ENCODE results near the gene DENND5B.
A peak's percentile ranks its signal among the peaks of the same experiment; 100 is the strongest.
"Not testable (repeated sequence)": the region's sequence is repeated elsewhere in the genome, so short reads cannot be mapped to it uniquely, and the experiment has no call there.

The DENND5B gene

DNA sequence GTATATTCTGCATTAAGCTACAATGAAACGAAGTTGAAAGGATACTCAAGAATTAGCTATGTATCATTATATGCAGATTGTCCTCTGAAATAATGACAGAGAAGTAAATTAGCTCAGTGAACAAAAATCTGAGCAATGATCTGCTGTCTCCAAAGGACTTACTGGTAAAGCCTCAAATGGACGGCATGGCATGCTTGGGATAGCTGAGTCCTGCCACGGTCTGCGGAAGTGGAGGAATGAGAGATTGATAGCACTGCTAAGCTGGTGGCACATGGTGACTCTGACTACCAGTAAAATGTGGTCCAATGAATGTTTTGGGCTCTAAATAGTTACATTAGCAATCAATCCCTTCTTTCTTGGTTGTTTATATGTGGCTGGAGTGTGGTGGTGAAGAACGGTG, 3.7 kb upstream of the DENND5B start:
- no peak for DNase-seq (ENCODE audit: extremely low read depth in 1 of 2, low read depth in 1 of 2)

DNA sequence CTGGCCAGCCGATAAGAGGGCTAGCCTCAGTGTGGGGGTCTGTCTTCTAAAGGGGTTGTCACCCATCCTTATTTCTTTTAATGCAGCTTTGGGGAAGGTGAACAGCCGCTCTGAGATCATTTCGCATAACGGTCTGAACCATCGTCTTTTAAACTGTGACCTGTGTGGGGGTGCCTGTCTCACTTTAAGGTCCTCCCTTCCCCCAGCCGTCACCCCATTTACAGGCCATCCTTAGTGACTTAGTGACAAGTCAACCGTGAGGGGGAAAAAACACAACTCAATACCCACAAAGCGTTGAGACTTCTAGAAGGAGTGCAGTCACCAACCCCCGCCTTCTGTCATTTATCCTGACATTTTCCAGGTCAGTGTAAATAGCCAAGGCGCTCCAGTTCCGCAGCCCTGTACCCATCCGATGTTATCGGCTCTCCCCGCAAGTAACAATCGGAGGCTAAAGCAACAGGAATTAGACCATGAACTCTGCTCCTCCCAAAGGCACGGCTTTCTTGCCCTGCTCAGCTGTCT, 505 bp upstream of the DENND5B start:
- DNase-seq (ENCODE audit: extremely low read depth in 1 of 2, low read depth in 1 of 2): no peak

DNA sequence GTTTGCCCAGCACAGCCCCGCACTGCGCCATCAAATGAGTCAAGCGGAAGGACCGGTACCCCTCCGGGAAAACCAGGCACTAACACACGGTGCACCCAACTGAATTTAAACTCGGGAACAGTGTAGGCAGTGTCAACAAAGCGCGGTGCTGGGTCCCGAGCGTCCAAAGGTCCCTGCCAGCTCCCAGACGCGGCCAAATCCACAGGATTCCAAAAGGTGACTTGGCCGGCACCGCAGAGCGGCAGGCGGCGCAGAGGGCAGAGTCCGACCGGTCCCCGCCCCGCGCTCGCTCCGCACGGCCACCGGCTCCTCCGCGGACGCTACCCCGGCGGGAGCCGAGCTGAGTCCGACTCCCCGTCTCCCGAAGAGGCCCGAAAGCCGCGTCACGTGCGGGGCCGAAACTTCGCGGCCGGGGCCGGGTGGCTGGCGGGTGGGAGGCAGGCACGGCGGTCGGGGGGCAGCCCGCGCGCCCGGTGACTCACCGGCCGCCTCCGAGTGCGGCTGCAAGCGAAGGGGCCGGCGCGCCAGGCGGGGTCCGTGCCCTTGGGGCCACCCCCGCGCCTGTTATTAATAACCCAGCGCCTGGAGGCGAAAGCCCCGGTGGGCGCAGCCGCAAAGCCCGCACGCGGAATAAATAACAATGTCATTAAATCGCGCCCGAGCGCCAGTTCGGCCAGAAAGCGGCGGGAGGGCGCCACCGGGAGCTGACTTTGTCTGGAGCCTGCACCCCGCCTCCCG, 863 bp downstream of the DENND5B start:
- no peak for DNase-seq (ENCODE audit: extremely low read depth in 1 of 2, low read depth in 1 of 2)

DNA sequence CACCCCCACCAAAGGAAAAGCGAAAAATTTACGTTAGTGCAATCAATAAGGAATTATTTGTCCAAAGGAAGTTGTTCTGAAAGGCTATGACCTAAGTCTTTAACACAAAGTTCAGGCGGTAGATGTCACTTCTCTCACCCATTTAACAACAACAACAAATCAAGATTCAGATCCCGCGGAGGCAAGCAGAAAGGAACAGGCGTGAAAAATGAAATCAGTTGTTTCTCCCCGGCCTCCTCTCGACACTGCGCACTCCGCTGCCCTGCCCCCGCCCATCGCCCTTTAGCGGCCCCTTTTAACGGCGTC, 1.4 kb downstream of the DENND5B start:
- DNase-seq (ENCODE audit: extremely low read depth in 1 of 2, low read depth in 1 of 2): peak in 1 of 2 donors; percentile 3

DNA sequence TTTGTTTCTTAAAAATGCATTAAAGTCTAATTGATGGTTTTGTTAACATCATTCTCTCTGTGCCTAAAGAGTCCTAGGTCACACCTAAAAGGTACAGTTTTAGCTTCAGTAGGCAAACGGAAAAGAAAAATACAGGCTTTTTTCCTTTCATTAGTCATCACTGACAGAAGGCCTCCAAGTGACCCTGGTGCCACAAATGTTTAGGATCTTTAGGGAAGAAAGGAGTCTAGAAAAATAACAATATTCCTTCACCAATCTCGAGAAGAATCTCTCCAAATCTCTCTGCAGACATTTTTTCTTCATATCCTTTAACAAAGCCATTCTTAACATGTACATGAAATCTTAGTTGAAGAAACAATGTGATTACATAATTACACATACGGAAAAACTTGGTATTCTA, 2.0 kb downstream of the DENND5B start:
- DNase-seq (ENCODE audit: extremely low read depth in 1 of 2, low read depth in 1 of 2): no peak

DNA sequence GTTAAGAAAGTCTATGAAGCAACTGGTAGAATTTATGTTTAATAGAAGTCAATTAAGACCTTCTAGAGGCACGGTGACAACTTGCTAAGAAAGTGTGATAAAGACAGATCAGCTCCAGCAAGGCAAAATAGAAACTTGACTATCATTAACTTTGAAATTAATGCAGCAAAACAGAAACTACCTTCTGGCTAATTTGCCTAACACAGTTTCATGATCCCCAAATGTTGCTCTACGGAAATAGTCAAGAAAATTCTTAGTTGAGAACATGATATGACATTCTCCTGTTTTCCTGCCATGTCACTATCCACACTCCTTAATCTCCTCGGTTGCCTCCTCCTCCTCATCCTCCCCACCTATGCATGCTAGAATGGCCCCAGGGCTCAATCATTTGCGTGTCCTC, 4.2 kb downstream of the DENND5B start:
- no peak for DNase-seq (ENCODE audit: extremely low read depth in 1 of 2, low read depth in 1 of 2)

DNA sequence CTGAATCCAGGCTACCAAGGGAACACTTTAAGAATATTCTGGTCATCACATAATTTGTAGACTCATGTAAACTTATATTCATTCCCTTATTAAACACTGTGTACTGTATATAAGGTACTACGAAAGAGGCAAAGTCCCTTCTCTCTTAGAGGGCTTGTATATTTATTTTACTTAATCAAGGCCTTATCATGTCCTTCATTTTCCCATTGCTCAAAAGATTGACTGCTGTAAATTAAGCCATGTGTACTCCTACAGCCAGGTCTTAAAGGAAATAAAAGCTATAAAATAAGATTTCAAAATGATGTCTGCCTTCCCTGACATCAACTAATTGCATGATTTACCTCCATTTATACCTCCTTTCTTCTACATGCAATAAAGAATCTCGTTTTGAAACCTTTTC, 5.0 kb downstream of the DENND5B start:
- DNase-seq (ENCODE audit: extremely low read depth in 1 of 2, low read depth in 1 of 2): no peak

DNA sequence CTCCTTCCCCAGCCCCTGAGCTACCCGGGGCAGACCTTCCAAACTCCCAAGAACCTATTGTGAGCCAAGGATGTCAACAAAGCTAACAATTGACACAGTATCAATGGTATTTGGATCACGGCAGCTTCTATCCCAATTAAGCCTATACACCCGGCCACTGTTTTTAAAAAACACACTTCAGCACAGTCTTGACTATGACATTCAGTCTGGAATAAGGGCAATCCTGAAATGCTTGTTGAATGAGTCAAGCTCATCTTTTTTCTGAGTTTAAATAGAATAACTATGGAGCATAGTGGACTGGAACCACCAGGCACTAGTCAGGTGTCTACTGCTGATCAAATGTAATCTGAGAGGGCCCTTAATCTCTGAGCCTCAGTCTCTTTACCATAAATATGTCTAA, 5.7 kb downstream of the DENND5B start:
- no peak for DNase-seq (ENCODE audit: extremely low read depth in 1 of 2, low read depth in 1 of 2)

DNA sequence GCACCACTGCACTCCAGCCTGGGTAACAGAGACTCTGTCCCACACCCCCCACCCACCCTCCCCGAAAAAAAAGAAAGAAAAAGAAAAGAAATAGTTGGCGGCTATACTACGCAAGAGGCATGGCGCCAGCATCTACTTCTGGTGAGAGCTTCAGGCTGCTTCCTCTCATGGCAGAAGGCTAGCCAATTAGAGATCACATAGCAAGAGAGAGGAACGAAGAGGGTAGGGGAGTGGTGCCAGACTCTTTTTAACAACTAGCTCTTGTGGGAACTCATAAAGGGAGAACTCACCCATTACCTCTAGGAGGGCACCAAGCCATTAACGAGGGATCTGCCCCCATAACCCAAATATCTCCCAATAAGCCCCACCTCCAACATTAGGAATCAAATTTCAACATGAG, 6.2 kb downstream of the DENND5B start:
- DNase-seq (ENCODE audit: extremely low read depth in 1 of 2, low read depth in 1 of 2): no peak

DNA sequence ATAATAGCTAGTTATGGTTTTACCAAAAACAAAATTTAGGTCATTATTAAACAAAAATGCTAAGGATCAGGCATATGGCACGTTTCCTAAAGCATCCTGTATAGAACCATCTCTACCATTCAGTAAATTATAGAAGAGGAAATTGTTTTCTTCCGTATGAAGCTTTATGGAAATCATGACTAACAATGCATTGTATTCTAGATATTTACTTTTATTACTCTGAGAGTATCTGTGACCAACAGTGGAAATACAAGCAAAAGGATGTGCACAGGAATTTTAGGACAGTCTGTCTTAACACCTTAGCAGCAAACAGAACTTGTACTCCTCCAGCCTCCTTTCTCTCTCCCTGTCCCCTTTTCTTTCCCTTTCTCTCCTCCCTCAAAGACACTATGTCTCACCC, 7.1 kb downstream of the DENND5B start:
- DNase-seq (ENCODE audit: extremely low read depth in 1 of 2, low read depth in 1 of 2): no peak

DNA sequence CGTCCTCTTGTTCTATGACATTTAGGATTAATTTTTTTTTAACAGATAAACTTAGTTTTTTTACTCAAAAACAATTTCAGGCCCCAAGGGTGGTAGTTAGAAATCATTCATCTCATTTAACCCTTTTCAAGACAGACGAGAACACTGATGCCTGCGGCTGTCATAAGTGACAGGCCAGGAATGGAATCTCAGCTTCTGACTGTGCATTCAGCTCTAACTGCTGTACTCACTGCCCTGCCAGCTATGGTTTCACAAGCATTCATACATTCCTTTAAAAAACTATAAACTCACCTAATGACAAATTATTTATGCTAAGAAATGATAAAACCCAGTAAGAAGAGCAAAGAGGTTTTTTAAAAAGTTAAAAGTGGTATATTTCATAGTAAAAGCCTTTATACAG, 8.8 kb downstream of the DENND5B start:
- DNase-seq (ENCODE audit: extremely low read depth in 1 of 2, low read depth in 1 of 2): no peak

DNA sequence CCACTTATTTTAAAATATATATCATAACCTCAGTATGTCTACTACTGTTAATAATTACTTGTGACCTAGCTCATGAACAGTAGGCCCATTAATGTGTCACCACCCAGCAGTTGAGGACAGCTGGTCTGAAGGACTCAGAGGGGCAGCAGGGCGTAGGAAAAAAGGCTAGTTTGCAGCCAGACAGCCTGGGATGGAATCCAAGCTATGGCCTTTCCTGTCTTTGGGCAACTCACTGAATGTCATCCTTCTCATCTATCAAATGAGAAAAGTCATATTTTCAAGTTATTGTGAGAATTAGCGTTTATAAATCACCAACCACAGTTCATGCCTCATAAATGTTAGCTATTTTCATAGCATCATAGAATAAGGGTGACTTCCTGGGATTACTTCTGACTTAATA, 12.3 kb downstream of the DENND5B start:
- no peak for DNase-seq (ENCODE audit: extremely low read depth in 1 of 2, low read depth in 1 of 2)

DNA sequence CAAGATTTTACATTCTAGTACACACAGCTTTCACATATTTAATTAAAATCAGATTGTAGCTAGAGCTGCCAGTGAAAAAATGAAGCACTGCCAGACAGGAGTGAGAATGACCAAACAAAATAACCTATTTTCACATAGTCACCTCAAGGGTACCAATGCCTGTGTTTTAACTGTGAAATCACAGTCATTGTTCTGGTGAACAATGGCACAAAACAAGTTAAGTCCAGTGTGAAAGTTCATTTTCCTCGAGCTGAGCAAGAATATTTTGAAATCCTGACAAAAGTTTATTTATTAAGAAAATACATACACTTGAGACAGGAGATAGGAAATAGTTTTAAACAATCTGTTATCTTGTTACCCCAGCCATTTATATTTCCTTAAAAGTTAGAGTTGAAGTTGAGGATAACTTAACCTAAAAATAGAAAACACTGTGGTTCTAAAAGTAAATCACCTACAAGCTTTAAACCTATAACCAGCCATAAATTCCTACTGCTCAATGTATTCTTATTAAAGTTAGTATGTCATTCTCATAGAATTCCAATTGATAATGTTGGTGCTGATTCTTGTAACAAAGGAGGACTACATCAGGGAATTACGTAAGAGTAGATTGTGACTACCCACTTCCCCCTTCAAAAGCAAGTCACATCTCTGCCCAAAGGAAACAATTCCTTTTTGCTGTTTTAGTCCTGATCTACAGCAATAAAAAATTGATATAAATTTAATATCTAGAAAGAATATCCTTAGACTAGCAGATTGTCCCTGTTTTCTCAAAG, 15.9 kb downstream of the DENND5B start:
- DNase-seq (ENCODE audit: extremely low read depth in 1 of 2, low read depth in 1 of 2): no peak

DNA sequence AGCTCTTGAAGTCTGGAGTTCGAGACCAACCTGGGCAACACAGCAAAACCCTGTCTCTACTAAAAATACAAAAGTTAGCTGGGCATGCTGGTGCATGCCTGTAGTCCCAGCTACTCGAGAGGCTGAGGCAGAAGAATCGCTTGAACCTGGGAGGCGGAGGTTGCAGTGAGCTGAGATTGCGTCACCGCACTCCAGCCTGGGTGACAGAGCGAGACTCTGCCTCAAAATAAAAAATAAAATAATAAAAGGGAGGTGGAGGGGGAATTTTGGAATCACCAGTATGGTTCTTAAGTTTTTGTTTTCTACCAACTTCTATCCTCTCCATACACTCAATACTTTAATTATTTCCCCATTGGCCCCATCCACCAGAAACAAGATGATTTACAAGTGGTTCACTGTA, 16.6 kb downstream of the DENND5B start:
- DNase-seq (ENCODE audit: extremely low read depth in 1 of 2, low read depth in 1 of 2): not testable (repeated sequence)

DNA sequence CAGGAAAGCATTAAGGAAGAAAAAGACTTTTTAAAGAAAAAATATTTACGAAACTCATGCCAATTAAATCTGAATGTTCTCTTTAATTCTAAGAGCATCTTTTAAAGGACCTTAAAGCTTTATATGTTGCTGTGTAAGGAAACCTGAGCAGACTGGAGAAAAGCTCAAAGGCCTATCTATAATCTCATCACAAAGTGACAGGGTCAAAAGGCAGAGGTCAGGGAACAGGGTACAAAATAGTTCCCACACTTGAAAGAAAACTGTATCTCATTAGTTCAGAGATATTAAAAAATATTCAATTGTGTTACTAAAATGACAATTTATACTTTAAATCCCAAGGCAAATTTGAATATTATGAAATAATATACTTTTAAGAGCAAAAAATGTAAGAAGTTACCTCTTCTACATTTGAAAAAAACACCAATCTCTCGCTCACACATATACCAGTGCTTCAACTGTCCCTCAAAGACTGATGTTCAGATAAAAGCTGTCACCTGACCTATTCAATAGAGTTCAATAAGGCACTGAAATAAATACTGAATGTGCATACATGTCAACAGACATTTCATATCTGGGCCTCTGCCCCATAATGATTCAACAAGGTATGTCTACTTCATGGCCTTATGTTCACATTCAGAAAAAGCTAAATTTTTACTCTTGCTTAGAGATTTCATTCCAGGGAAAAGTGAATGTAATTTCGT, 17.9 kb downstream of the DENND5B start:
- no peak for DNase-seq (ENCODE audit: extremely low read depth in 1 of 2, low read depth in 1 of 2)

DNA sequence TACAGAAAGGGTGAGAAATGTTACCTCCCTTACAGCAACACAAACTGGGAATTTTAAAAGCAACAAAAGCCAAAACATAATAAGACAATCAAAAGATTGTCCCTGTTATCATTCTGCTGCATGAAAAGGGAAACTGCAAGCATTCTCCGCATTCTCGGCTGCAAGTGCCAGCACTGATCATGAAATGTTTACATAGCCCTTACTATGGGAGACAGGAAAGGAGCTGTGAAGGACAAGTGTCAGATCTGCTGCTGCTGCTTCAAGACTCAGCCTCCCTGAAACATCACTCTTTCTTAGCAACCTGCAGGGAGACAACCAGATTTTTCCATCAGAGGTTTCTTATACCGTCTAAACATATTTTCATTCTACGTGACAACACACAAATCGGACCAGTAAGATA, 20.1 kb downstream of the DENND5B start:
- no peak for DNase-seq (ENCODE audit: extremely low read depth in 1 of 2, low read depth in 1 of 2)

DNA sequence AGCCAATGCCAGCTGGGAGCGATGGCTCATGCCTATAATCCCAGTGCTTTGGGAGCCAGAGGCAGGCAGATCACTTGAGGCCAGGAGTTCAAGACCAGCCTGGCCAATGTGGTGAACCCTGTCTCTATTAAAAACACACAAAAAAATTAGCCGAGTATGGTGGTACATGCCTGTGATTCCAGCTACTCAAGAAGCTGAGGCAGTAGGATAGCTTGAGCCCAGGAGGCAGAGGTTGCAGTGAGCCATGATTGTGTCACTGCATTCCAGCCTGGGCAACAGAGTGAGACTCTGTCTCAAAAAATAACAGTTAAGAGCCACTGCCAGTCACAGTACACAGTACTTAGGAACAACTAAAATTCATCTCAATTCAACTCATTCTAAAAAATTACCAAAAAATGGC, 21.4 kb downstream of the DENND5B start:
- not testable (repeated sequence) for DNase-seq (ENCODE audit: extremely low read depth in 1 of 2, low read depth in 1 of 2)

DNA sequence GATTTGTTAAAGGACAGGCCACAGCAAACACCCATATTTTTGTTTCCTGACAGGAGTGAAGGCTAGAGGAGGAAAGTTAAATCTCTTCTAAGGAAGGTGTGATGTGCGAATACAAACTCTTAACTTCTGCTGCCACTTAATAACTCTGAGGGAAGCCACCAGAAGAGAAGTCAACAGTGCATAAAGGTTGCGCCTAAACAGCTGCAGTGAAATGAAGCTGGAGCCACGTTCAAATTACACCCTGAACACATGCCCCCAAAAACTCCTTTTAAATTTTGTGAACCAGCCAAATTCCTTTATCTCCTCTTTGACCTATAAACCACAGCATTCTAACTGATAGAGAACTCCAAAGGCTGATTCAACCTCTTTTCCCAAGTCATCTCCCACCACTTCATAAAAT, 22.4 kb downstream of the DENND5B start:
- no peak for DNase-seq (ENCODE audit: extremely low read depth in 1 of 2, low read depth in 1 of 2)

DNA sequence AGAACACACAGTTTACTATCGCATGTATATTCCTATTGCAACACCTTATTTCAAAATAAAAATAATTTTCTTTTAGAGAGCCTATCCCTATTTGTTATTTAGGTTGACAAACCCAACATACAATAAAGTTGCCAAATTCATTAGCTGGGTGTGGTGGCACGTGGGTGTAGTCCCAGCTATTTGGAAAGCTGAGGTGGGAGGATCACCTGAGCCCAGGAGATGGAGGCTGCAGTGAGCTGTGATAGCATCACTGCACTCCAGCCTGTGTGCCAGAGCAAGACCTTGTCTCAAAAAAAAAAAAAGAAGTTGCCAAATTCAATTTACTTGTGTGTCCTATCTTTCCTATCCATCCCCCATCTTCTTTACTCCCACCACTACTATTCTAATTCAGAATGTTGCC, 23.9 kb downstream of the DENND5B start:
- no peak for DNase-seq (ENCODE audit: extremely low read depth in 1 of 2, low read depth in 1 of 2)

DNA sequence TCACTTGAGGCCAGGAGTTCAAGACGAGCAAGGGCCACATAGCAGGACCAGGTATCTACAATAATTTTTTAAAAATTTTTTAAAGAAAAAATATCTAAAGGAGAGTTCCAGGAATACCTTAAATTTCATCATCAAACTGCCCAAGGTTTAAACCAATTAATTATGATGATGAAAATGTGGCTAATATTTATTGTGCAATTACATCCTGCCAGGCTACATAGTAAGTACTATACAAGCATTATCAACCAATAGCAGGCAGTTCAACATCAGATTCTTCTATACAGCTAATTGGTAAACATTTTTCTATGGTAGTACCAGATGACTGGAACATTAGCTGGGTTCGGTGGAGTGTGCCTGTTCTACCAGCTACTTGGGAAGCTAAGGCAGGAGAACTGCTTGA, 24.4 kb downstream of the DENND5B start:
- no peak for DNase-seq (ENCODE audit: extremely low read depth in 1 of 2, low read depth in 1 of 2)

DNA sequence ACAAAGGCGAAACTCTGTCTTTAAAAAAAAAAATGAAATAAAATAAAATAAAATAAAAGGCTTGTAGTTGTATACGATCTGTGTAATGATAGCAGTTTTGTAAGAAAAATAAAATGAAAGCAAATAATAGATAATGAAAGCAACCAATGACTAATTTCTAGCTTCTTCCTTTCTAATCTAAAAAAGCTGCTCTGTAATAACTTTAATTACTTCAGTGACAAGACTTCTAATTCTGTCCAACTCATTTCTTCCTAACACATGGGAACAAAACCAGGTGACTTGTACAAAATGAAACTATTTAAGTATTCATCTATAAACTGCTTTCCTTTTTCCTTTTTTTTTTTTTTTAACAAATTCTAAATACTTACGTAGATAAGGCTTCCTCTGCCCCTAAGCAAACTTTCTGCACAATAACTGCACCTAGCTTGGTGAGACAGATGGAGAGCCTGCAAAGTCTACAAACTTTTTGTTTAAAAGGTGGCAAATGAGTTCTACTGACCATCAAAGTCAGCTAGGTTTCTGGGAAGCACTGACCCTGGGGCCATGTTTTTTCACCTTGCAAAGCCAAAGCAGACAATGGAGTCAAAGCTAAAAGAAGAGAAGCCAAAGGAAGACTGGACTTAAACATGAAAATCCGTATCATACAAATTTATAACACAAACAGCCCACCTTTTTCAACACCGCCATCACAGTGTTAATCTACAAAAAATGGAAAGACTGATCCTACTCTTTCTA, 28.2 kb downstream of the DENND5B start:
- no peak for DNase-seq (ENCODE audit: extremely low read depth in 1 of 2, low read depth in 1 of 2)
